HepG2 (cell line): ENCODE measurements around the gene SCAPER. TPM values are rescaled to one million over a fixed set of nuclear protein-coding genes. Genes with fewer than 3 reads are reported as not detected.

Experiments
- ELF4 ChIP-seq: sonication (generic); formaldehyde crosslinking; IDR thresholded peaks from 2 replicates; pipeline ENCODE4 v1.5.0; 2020; ENCODE audit warnings: missing genetic modification reagents, mild to moderate bottlenecking, moderate library complexity, borderline replicate concordance
- MYC ChIP-seq: sonication (generic); formaldehyde crosslinking; IDR thresholded peaks from 2 replicates; pipeline ENCODE4 v1.9.0; 2021; ENCODE audit warnings: missing genetic modification reagents, borderline replicate concordance
- POLR2A ChIP-seq, 2 experiments: IDR thresholded peaks; 2 replicates each; pipeline ENCODE4 v1.6.1; 2011; ENCODE audit warnings: low read depth in 2 of 2, low read length in 2 of 2, mild to moderate bottlenecking in 1 of 2, moderate library complexity in 1 of 2; ENCODE audit not compliant: insufficient read depth in 1 of 2
- RBM39 ChIP-seq: fragments of 200-400 bp; formaldehyde crosslinking; IDR thresholded peaks from one replicate; pipeline ENCODE4 v1.6.1; 2018; ENCODE audit warnings: antibody characterized with exemption, mild to moderate bottlenecking, low read depth, low read length; ENCODE audit not compliant: poor library complexity, severe bottlenecking
- TFDP1 ChIP-seq: IDR thresholded peaks from 2 replicates; pipeline ENCODE4 v1.6.1; 2016; ENCODE audit warnings: missing compliant biosample characterization, missing genetic modification reagents, borderline replicate concordance
- YEATS4 ChIP-seq: sonication (generic); formaldehyde crosslinking; IDR thresholded peaks from 2 replicates; pipeline ENCODE4 v1.4.0; 2020; ENCODE audit warnings: missing genetic modification reagents, borderline replicate concordance
- ZNF101 ChIP-seq: sonication (generic); formaldehyde crosslinking; IDR thresholded peaks from 2 replicates; pipeline ENCODE4 v1.4.0; 2020; ENCODE audit warnings: mild to moderate bottlenecking, low read depth, missing genetic modification reagents, borderline replicate concordance
- ZNF687 ChIP-seq: sonication (generic); formaldehyde crosslinking; IDR thresholded peaks from 2 replicates; pipeline ENCODE4 v1.5.1; 2020; ENCODE audit warnings: mild to moderate bottlenecking, missing genetic modification reagents, moderate library complexity
- ZNF768 ChIP-seq: sonication (generic); formaldehyde crosslinking; IDR thresholded peaks from 2 replicates; pipeline ENCODE4 v1.4.0; 2020; ENCODE audit warnings: missing genetic modification reagents
- polyA plus RNA-seq, 8 experiments: library from polyadenylated mRNA; depleted of rRNA in 3 of 8; stranded (reverse) in 7 of 8; unstranded in 1 of 8; fragments of >200 nt; fragmentation: Illumina TruSeq in 4 of 8; extraction: Trizol in 4 of 8; gene quantifications; 2 replicates each; pipeline versions ENCODE4 v1.2.1 to v1.2.3, GENCODE V29; 2011 to 2016; ENCODE audit warnings: low read depth in 4 of 8, missing spikeins in 1 of 8, mixed read lengths in 1 of 8; ENCODE audit not compliant: insufficient read depth in 1 of 8
- total RNA-seq, 5 experiments: library from RNA; depleted of rRNA; stranded (reverse); fragments of >200 nt; fragmentation: Illumina TruSeq; extraction: Trizol; gene quantifications; 2 replicates each; pipeline ENCODE4 v1.2.3, GENCODE V29; 2016; ENCODE audit warnings: low read depth in 1 of 5
- TF ChIP-seq, protein P1 (sequence below): sonication (generic); formaldehyde crosslinking; IDR thresholded peaks from 2 replicates; pipeline ENCODE4 v1.5.1; 2020; ENCODE audit warnings: mild to moderate bottlenecking, moderate library complexity, missing genetic modification reagents
- TF ChIP-seq, protein P2 (sequence below): sonication (generic); formaldehyde crosslinking; IDR thresholded peaks from 2 replicates; pipeline ENCODE4 v1.4.0; 2020; ENCODE audit warnings: missing genetic modification reagents

SCAPER gene
- total and polyA plus RNA-seq, 2 of the 13 experiments (the other 11 are each of a cell fraction or from before 2014, with no cell fraction given), result 4.3 to 10.5 TPM

DNA sequence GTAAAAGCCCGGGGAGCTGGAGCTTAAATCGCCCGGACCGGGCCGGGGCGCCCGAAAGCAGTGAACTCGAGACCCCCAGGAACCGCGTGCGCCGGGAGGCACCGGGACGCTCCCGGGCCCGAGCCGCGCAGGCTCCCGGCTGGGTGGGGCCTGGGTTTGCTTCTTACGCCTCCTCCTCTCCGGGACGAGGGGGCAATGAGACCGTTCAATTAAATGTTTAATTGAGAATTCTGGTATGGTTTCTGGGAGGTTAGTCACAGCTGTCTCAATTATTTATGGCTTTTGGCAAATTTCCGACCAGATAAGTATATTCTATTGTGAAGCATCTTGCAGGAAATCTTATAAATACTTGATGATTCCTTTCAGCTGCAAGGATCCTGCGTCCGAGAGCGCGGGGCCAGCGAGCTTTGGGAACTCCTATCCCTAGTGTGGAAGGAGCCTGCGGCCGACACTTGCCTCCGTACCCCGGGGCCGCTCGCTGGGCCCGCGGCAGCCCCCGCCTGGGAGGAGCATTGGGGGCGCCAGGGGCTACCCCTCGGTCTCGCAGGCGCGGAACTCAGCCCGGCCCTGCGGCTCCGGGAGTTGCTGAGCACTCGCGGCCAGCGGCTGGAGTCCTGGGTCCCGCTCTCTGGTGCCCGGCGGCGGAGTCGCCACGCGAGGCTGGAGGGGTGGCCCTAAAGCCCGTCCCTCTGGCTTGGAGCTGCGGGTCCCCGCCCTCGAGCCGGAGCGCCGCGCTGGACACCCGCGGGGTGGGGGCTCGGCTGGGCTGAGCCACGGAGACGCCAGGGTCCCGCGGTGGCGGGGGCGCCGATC, 558.3 kb downstream of the SCAPER start (continued):
- TF ChIP-seq TFDP1 (0 out of 2 replicates have a peak, but pooled peaks have one; percentile 17), RBM39 (peak; percentile 45), MYC (CRISPR knock-in tag) (0 out of 2 replicates have a peak, but pooled peaks have one; percentile 7), ZNF101 (CRISPR knock-in tag) (0 out of 2 replicates have a peak, but pooled peaks have one; percentile 38), YEATS4 (0 out of 2 replicates have a peak, but pooled peaks have one; percentile 2), POLR2A (IDR thresholded peaks at IDR 0.05; ENCODE audit: insufficient read depth in 1 of 2, low read depth in 2 of 2, low read length in 2 of 2) (0 out of 4 replicates have a peak, but pooled peaks of 1 of the 2 experiments have one; percentile 1), ZNF687 (CRISPR knock-in tag) (peak; percentile 67; the same call in 1 of the 2 replicates), ELF4 (CRISPR knock-in tag) (no peak), ZNF768 (CRISPR knock-in tag) (no peak)
- TF ChIP-seq, protein P1, sequence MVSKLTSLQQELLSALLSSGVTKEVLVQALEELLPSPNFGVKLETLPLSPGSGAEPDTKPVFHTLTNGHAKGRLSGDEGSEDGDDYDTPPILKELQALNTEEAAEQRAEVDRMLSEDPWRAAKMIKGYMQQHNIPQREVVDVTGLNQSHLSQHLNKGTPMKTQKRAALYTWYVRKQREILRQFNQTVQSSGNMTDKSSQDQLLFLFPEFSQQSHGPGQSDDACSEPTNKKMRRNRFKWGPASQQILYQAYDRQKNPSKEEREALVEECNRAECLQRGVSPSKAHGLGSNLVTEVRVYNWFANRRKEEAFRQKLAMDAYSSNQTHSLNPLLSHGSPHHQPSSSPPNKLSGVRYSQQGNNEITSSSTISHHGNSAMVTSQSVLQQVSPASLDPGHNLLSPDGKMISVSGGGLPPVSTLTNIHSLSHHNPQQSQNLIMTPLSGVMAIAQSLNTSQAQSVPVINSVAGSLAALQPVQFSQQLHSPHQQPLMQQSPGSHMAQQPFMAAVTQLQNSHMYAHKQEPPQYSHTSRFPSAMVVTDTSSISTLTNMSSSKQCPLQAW (CRISPR knock-in tag), result 0 out of 2 replicates have a peak, but pooled peaks have one; percentile 1
- TF ChIP-seq, protein P2, sequence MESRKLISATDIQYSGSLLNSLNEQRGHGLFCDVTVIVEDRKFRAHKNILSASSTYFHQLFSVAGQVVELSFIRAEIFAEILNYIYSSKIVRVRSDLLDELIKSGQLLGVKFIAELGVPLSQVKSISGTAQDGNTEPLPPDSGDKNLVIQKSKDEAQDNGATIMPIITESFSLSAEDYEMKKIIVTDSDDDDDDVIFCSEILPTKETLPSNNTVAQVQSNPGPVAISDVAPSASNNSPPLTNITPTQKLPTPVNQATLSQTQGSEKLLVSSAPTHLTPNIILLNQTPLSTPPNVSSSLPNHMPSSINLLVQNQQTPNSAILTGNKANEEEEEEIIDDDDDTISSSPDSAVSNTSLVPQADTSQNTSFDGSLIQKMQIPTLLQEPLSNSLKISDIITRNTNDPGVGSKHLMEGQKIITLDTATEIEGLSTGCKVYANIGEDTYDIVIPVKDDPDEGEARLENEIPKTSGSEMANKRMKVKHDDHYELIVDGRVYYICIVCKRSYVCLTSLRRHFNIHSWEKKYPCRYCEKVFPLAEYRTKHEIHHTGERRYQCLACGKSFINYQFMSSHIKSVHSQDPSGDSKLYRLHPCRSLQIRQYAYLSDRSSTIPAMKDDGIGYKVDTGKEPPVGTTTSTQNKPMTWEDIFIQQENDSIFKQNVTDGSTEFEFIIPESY (CRISPR knock-in tag), result peak; percentile 25; the same call in 1 of the 2 replicates
